Upper lobe of left lung (tissue), 6 donors: ENCODE data around the gene KDM2B. TPM values are rescaled to one million over a fixed set of nuclear protein-coding genes. Genes with fewer than 3 reads are reported as not detected.

Source experiments
- ATAC-seq, 2 donors: fragments of 200-7000 bp; cut with Tn5 transposase; one replicate each; pipeline ENCODE4 v1.9.1; 2022; ENCODE audit warnings: mild to moderate bottlenecking in 2 of 2, moderate library complexity in 2 of 2; ENCODE audit not compliant: low FRiP score in 2 of 2
- DNase-seq, 2 donors: peaks; one replicate each; pipeline ENCODE4 v3.0.0-alpha.2; 2019 to 2020
- H3K27ac ChIP-seq, 4 donors: fragments of 200-600 bp; sonication (generic); one replicate each; pipeline ENCODE4 v1.5.1; 2016 to 2019
- H3K27me3 ChIP-seq, 4 donors: fragments of 200-600 bp; sonication (generic); one replicate each; pipeline ENCODE4 v1.5.1; 2017 to 2019
- H3K36me3 ChIP-seq, 4 donors: fragments of 200-600 bp; sonication (generic); one replicate each; pipeline ENCODE4 v1.5.1; 2016 to 2019
- H3K4me1 ChIP-seq, 4 donors: fragments of 200-600 bp; sonication (generic); one replicate each; pipeline ENCODE4 v1.5.1; 2018 to 2019
- H3K4me3 ChIP-seq, 4 donors: fragments of 200-600 bp; sonication (generic); one replicate each; pipeline ENCODE4 v1.5.1; 2017 to 2019; ENCODE audit warnings: mild to moderate bottlenecking in 2 of 4, moderate library complexity in 1 of 4
- H3K9me3 ChIP-seq, 4 donors: fragments of 200-600 bp; sonication (generic); one replicate each; pipeline ENCODE4 v1.5.1; 2018 to 2019
- EP300 ChIP-seq, 4 donors: sonication (generic); formaldehyde crosslinking; IDR thresholded peaks; one replicate each; pipeline ENCODE4 v1.5.1; 2017; ENCODE audit warnings: antibody characterized with exemption in 4 of 4, control low read depth in 2 of 4
- POLR2A ChIP-seq, 4 donors: fragments of 450-650 bp; IDR thresholded peaks; one replicate each; pipeline ENCODE4 v1.5.1; 2016 to 2017; ENCODE audit warnings: antibody characterized with exemption in 4 of 4, mild to moderate bottlenecking in 2 of 4
- POLR2AphosphoS5 ChIP-seq, 2 donors: sonication (generic); formaldehyde crosslinking; IDR thresholded peaks; one replicate each; pipeline ENCODE4 v1.5.1; 2017; ENCODE audit warnings: antibody characterized with exemption in 2 of 2
- WGBS, 2 donors: methylation state at CpG; one replicate each; pipeline ENCODE4 v1.1.5; 2017 to 2018; 5-methylcytosine and 5-hydroxymethylcytosine counted together
- total RNA-seq, 6 donors: library from RNA; depleted of rRNA in 4 of 6; stranded (reverse); fragments of >200 nt in 4 of 6; gene quantifications; one replicate each; pipeline versions ENCODE4 v1.1.0 to v1.2.1, GENCODE V29; 2016 to 2021
- TF ChIP-seq, protein P1 (sequence below), 6 experiments: fragments of 450-650 bp in 4 of 6; fragments of 200-600 bp in 2 of 6; sonication (generic) in 2 of 6; IDR thresholded peaks; one replicate each; pipeline ENCODE4 v1.5.1; 2016 to 2019; ENCODE audit warnings: antibody characterized with exemption in 6 of 6
- donor health status: DM: no; HTN: no; CAD: no; lungs with moderate emphysema.
- donor health status: DM: no; HTN: yes; CAD: no; lungs with severe emphysema.

Gene KDM2B
- total RNA-seq, 6 donors from 2014 or later, result 29.5 to 81.7 (median 34.2) TPM

- H3K36me3 ChIP-seq, result peaks cover 7 to 75% (median 33%) of the 10 kb centered on the region in 4 donors
- H3K9me3 ChIP-seq, result no peaks in the 10 kb centered on the region
- no peak overlapping the region for H3K4me3 ChIP-seq
- TF ChIP-seq EP300 (IDR thresholded peaks at IDR 0.05) (no peak), POLR2A (IDR thresholded peaks at IDR 0.05) (no peak), POLR2AphosphoS5 (IDR thresholded peaks at IDR 0.05) (no peak)
- 92 to 94% methylated on average over 6 of the region's 6 CpGs for WGBS, 2 donors
- no peak for DNase-seq
- H3K27me3 ChIP-seq, result no peaks in the 10 kb centered on the region
- H3K27ac ChIP-seq, result no peak overlapping the region
- no peak for ATAC-seq
- H3K4me1 ChIP-seq, result peaks cover 0 to 7% (median 0%) of the 10 kb centered on the region in 4 donors
Measured at GRCh38 chr12:121417847-121418246, 163.0 kb downstream of the KDM2B start.

GRCh38 chr12:121413917-121414316 lies 166.9 kb downstream of the KDM2B start:
- Histone ChIP-seq H3K4me3 (no peak overlapping the region), H3K27ac (no peak overlapping the region), H3K4me1 (peaks cover 0 to 7% (median 0%) of the 10 kb centered on the region in 4 donors), H3K9me3 (no peaks in the 10 kb centered on the region), H3K27me3 (no peaks in the 10 kb centered on the region), H3K36me3 (peaks cover 0 to 37% (median 16%) of the 10 kb centered on the region in 4 donors)
- 68 to 74% methylated on average over 1 of the region's 1 CpG for WGBS, 2 donors
- no peak for TF ChIP-seq POLR2AphosphoS5 (IDR thresholded peaks at IDR 0.05)
- no peak for TF ChIP-seq EP300 (IDR thresholded peaks at IDR 0.05)
- no peak for TF ChIP-seq POLR2A (IDR thresholded peaks at IDR 0.05)
- TF ChIP-seq, protein P1, sequence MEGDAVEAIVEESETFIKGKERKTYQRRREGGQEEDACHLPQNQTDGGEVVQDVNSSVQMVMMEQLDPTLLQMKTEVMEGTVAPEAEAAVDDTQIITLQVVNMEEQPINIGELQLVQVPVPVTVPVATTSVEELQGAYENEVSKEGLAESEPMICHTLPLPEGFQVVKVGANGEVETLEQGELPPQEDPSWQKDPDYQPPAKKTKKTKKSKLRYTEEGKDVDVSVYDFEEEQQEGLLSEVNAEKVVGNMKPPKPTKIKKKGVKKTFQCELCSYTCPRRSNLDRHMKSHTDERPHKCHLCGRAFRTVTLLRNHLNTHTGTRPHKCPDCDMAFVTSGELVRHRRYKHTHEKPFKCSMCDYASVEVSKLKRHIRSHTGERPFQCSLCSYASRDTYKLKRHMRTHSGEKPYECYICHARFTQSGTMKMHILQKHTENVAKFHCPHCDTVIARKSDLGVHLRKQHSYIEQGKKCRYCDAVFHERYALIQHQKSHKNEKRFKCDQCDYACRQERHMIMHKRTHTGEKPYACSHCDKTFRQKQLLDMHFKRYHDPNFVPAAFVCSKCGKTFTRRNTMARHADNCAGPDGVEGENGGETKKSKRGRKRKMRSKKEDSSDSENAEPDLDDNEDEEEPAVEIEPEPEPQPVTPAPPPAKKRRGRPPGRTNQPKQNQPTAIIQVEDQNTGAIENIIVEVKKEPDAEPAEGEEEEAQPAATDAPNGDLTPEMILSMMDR (IDR thresholded peaks at IDR 0.05), result no peak
- no peak for DNase-seq
- no peak for ATAC-seq

- H3K27ac ChIP-seq, result no peak overlapping the region
- no peaks in the 10 kb centered on the region for H3K27me3 ChIP-seq
- no peak overlapping the region for H3K4me3 ChIP-seq
- 100% methylated on average over 2 of the region's 2 CpGs for WGBS, 2 donors
- peaks cover 11 to 16% (median 13%) of the 10 kb centered on the region in 4 donors for H3K4me1 ChIP-seq
- TF ChIP-seq POLR2AphosphoS5 (IDR thresholded peaks at IDR 0.05) (no peak), EP300 (IDR thresholded peaks at IDR 0.05) (no peak), POLR2A (IDR thresholded peaks at IDR 0.05) (no peak)
- H3K9me3 ChIP-seq, result no peaks in the 10 kb centered on the region
- H3K36me3 ChIP-seq, result peaks cover 6 to 40% (median 12%) of the 10 kb centered on the region in 4 donors
- ATAC-seq, result no peak
- no peak for DNase-seq
Measured at GRCh38 chr12:121405211-121405610, 175.6 kb downstream of the KDM2B start.

DNA sequence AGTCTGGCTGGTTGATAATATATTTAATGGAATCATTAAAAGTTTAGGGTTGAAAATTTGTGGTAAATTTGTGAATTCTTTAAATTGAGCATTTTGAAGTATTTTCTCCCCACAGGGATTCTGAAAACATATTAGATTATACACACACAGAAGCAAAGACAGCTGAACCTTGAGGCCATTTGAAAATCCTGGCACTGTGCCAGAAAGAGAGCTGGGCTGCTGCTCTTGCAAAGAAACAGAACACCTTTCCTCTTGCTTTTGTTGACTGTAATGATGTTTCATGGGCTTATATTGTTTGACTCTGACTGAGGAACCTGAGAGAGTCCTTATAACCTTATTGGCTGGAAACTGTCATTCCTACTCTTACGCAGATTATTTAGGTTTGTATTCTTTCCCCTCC lies 176.1 kb downstream of the KDM2B start:
- Histone ChIP-seq H3K27me3 (no peaks in the 10 kb centered on the region), H3K4me1 (peaks cover 11 to 16% (median 13%) of the 10 kb centered on the region in 4 donors), H3K36me3 (peaks cover 6 to 40% (median 12%) of the 10 kb centered on the region in 4 donors), H3K4me3 (no peak overlapping the region), H3K27ac (no peak overlapping the region), H3K9me3 (no peaks in the 10 kb centered on the region)
- TF ChIP-seq, protein P1 (IDR thresholded peaks at IDR 0.05), result no peak
- TF ChIP-seq EP300 (IDR thresholded peaks at IDR 0.05) (no peak), POLR2AphosphoS5 (IDR thresholded peaks at IDR 0.05) (no peak), POLR2A (IDR thresholded peaks at IDR 0.05) (no peak)
- 90 to 100% methylated on average over 1 of the region's 1 CpG for WGBS, 2 donors
- DNase-seq (no peak), ATAC-seq (no peak)

GRCh38 chr12:121403721-121404120 lies 177.1 kb downstream of the KDM2B start:
- Histone ChIP-seq H3K36me3 (peaks cover 6 to 40% (median 12%) of the 10 kb centered on the region in 4 donors), H3K27ac (no peak overlapping the region), H3K4me1 (peaks cover 15 to 22% (median 19%) of the 10 kb centered on the region in 4 donors), H3K4me3 (no peak overlapping the region), H3K27me3 (no peaks in the 10 kb centered on the region), H3K9me3 (no peaks in the 10 kb centered on the region)
- 88 to 97% methylated on average over 5 of the region's 5 CpGs for WGBS, 2 donors
- no peak for ATAC-seq
- no peak for DNase-seq
- no peak for TF ChIP-seq POLR2A (IDR thresholded peaks at IDR 0.05)
- TF ChIP-seq EP300 (IDR thresholded peaks at IDR 0.05), result no peak
- no peak for TF ChIP-seq POLR2AphosphoS5 (IDR thresholded peaks at IDR 0.05)
- TF ChIP-seq, protein P1 (IDR thresholded peaks at IDR 0.05), result no peak
